Measurements from ENCODE around the gene MAP2. TPM values are rescaled to one million over a fixed set of nuclear protein-coding genes. Genes with fewer than 3 reads are reported as not detected.

Gene MAP2
- total and polyA plus RNA-seq, 10 of the 15 experiments (the other 5 are each of a cell fraction or from before 2014, with no cell fraction given) = 0.01 TPM; not detected in 9

DNA sequence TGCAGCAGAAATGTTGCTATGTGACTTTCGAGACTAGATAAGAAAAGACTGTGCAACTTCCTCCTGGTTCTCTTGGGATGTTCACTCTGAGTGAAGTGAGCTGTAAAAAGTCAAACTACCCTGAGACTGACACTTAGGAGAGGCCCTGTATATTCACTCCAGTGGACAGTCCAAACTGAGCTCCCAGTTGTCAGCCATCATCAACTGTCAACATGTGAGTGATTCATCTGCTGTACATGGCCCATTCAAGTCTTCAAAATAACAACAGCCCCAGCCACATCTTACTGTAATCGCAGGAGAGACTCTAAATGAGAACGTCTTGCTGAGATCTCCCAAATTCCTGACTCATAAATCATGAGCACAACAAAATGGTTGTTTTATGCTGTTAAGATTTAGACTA, 339.3 kb downstream of the MAP2 start (continued):
- TF ChIP-seq, protein P1, sequence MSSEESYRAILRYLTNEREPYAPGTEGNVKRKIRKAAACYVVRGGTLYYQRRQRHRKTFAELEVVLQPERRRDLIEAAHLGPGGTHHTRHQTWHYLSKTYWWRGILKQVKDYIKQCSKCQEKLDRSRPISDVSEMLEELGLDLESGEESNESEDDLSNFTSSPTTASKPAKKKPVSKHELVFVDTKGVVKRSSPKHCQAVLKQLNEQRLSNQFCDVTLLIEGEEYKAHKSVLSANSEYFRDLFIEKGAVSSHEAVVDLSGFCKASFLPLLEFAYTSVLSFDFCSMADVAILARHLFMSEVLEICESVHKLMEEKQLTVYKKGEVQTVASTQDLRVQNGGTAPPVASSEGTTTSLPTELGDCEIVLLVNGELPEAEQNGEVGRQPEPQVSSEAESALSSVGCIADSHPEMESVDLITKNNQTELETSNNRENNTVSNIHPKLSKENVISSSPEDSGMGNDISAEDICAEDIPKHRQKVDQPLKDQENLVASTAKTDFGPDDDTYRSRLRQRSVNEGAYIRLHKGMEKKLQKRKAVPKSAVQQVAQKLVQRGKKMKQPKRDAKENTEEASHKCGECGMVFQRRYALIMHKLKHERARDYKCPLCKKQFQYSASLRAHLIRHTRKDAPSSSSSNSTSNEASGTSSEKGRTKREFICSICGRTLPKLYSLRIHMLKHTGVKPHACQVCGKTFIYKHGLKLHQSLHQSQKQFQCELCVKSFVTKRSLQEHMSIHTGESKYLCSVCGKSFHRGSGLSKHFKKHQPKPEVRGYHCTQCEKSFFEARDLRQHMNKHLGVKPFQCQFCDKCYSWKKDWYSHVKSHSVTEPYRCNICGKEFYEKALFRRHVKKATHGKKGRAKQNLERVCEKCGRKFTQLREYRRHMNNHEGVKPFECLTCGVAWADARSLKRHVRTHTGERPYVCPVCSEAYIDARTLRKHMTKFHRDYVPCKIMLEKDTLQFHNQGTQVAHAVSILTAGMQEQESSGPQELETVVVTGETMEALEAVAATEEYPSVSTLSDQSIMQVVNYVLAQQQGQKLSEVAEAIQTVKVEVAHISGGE (CRISPR knock-in tag; IDR thresholded peaks at IDR 0.05) = no peak

DNA sequence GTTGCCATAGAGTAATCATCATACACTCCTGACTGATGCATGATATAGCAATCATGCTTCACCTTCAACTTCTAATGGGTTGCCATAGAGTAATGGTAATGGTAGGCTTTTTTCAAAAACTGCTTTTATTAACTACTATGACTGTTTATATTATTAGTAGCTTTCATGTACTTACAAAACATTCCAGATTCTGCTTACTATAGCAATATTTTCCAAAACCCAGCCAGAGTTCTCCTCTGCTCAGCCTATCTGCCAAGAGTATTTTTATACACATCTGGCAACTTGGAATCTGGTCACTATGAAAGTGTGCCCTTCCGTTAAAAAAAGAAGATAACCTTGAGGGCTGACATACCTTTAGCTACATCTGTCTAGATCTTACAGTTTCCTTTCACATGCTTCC, 342.8 kb downstream of the MAP2 start:
- intact Hi-C loops (cut with micrococcal nuclease; ENCODE audit: unreplicated experiment) (no loop called here), in situ Hi-C loops (cut with MboI) (no loop called here)
- Histone ChIP-seq H3K4me2 (ENCODE audit: control insufficient read depth, insufficient read depth) (no peak overlapping the region), H4K20me1 (ENCODE audit: control insufficient read depth, insufficient read depth) (no peaks in the 10 kb centered on the region), H3K9ac (ENCODE audit: control insufficient read depth, insufficient read depth, low read length) (no peak overlapping the region), H3K36me3 (ENCODE audit: control insufficient read depth in 2 of 2, insufficient read depth in 2 of 2, low read length in 1 of 2) (no peaks in the 10 kb centered on the region), H3K4me3 (no peak overlapping the region), H3K9me3 (replicated peaks; ENCODE audit: control insufficient read depth, insufficient read depth, low read length) (no peaks in the 10 kb centered on the region), H3K79me2 (ENCODE audit: control insufficient read depth, insufficient read depth, low read length) (no peaks in the 10 kb centered on the region), H2AFZ (ENCODE audit: control insufficient read depth, low read depth, low read length) (no peak overlapping the region), H3K4me1 (ENCODE audit: control insufficient read depth, insufficient read depth, low read length) (no peaks in the 10 kb centered on the region), H3K27ac (ENCODE audit: control insufficient read depth, insufficient read depth) (no peak overlapping the region), H3K27me3 (replicated peaks in 1 of 2; ENCODE audit: control insufficient read depth in 2 of 2, insufficient read depth in 2 of 2, low read length in 1 of 2) (0 out of 4 replicates have a peak, but pooled peaks cover 0 to 2% of the 10 kb centered on the region in 2 experiments)
- ChIA-PET RAD21 (ENCODE audit: unreplicated experiment) (no interaction called here), SMC1A (ENCODE audit: uncharacterized antibody, unreplicated experiment) (no interaction called here), CTCF (no interaction called here), POLR2A (no interaction called here)
- BruUV-seq (replicated peaks) = no TSS peak
- 88% methylated on average over 1 of the region's 1 CpG for WGBS (ENCODE audit: insufficient coverage, insufficient replicate concordance, low lambda C conversion rate, missing lambda C conversion rate)
- ATAC-seq (no peak), FAIRE-seq (no peak), DNase-seq (ENCODE audit: low read depth, low spot score) (no peak)
- no peak for TF ChIP-seq ZZZ3 (IDR thresholded peaks at IDR 0.05; ENCODE audit: control insufficient read depth, insufficient read length, low read depth)
- TF ChIP-seq RUNX3 (IDR thresholded peaks at IDR 0.05; ENCODE audit: low read length) = no peak
- no peak for TF ChIP-seq ASH2L (IDR thresholded peaks at IDR 0.05; ENCODE audit: borderline replicate concordance, low read depth)
- no peak for TF ChIP-seq SUZ12 (IDR thresholded peaks at IDR 0.05; ENCODE audit: unreplicated experiment)
- TF ChIP-seq, protein P2, sequence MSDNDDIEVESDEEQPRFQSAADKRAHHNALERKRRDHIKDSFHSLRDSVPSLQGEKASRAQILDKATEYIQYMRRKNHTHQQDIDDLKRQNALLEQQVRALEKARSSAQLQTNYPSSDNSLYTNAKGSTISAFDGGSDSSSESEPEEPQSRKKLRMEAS (IDR thresholded peaks at IDR 0.05; ENCODE audit: low read depth, low read length) = no peak
- TF ChIP-seq ZNF622 (IDR thresholded peaks at IDR 0.05) = no peak
- TF ChIP-seq, protein P3, sequence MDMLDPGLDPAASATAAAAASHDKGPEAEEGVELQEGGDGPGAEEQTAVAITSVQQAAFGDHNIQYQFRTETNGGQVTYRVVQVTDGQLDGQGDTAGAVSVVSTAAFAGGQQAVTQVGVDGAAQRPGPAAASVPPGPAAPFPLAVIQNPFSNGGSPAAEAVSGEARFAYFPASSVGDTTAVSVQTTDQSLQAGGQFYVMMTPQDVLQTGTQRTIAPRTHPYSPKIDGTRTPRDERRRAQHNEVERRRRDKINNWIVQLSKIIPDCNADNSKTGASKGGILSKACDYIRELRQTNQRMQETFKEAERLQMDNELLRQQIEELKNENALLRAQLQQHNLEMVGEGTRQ (IDR thresholded peaks at IDR 0.05; ENCODE audit: borderline replicate concordance, low read depth, low read length) = no peak
- no peak for TF ChIP-seq CBFB (IDR thresholded peaks at IDR 0.05; ENCODE audit: low read depth)
- no peak for TF ChIP-seq IKZF1 (conservative IDR thresholded peaks at IDR 0.05)
- TF ChIP-seq, protein P4, sequence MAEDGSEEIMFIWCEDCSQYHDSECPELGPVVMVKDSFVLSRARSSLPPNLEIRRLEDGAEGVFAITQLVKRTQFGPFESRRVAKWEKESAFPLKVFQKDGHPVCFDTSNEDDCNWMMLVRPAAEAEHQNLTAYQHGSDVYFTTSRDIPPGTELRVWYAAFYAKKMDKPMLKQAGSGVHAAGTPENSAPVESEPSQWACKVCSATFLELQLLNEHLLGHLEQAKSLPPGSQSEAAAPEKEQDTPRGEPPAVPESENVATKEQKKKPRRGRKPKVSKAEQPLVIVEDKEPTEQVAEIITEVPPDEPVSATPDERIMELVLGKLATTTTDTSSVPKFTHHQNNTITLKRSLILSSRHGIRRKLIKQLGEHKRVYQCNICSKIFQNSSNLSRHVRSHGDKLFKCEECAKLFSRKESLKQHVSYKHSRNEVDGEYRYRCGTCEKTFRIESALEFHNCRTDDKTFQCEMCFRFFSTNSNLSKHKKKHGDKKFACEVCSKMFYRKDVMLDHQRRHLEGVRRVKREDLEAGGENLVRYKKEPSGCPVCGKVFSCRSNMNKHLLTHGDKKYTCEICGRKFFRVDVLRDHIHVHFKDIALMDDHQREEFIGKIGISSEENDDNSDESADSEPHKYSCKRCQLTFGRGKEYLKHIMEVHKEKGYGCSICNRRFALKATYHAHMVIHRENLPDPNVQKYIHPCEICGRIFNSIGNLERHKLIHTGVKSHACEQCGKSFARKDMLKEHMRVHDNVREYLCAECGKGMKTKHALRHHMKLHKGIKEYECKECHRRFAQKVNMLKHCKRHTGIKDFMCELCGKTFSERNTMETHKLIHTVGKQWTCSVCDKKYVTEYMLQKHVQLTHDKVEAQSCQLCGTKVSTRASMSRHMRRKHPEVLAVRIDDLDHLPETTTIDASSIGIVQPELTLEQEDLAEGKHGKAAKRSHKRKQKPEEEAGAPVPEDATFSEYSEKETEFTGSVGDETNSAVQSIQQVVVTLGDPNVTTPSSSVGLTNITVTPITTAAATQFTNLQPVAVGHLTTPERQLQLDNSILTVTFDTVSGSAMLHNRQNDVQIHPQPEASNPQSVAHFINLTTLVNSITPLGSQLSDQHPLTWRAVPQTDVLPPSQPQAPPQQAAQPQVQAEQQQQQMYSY (CRISPR knock-in tag; IDR thresholded peaks at IDR 0.05) = no peak
- no peak for TF ChIP-seq NFIC (IDR thresholded peaks at IDR 0.05; ENCODE audit: low read depth, low read length)
- TF ChIP-seq ZNF24 (IDR thresholded peaks at IDR 0.05) = no peak
- TF ChIP-seq SRF (IDR thresholded peaks at IDR 0.05; ENCODE audit: low read depth in 2 of 2, low read length in 2 of 2) = no peak
- no peak for TF ChIP-seq ETV6 (conservative IDR thresholded peaks at IDR 0.05 in 1 of 2, IDR thresholded peaks at IDR 0.05 in 1 of 2; ENCODE audit: borderline replicate concordance in 1 of 2, low read depth in 1 of 2)
- TF ChIP-seq PAX8 (IDR thresholded peaks at IDR 0.05) = no peak

All from GM12878 (cell line).